ENCODE data around the gene RNF186.
"Not testable (repeated sequence)": the region's sequence is repeated elsewhere in the genome, so short reads cannot be mapped to it uniquely, and the experiment has no call there.

The RNF186 gene

DNA sequence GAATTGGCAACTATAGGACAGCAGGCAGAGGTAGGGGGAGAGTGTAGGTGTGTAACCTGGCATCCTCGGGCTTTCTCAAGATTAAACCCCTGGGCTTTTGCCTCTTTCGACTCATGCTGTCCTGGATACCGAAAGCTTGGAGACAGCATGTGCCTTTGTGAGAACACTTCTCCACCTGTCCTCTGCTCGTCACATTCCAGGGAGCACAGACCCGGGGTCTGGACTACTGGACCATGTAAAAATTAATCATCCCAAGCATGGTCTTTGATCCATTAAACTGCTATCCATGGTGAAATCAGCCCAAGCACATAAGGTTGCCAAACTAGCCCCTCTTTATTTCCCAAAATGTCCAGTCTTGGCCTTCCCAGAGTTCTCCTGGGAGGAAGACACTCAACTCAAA lies 9.0 kb upstream of the RNF186 start:
- DNase-seq = no peak

DNA sequence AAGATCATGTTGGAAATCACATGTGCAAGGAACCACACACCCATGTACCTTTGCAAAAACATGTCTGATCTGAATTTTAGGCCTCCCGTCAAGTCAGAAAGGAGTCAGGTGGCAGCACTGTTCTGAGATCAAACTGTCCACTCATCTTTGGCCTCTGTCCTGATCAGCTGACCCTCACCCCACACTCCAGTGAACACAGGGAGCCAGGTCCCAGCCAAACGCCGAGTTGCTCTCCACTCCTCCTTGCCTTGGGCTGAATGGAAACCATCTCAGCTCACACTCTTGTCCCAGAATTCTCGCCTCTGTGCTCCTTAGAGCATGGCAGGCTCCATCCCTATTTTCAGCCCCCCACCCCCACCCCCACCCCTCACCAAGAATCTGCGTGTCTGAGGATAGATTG lies 4.6 kb upstream of the RNF186 start:
- DNase-seq = no peak

DNA sequence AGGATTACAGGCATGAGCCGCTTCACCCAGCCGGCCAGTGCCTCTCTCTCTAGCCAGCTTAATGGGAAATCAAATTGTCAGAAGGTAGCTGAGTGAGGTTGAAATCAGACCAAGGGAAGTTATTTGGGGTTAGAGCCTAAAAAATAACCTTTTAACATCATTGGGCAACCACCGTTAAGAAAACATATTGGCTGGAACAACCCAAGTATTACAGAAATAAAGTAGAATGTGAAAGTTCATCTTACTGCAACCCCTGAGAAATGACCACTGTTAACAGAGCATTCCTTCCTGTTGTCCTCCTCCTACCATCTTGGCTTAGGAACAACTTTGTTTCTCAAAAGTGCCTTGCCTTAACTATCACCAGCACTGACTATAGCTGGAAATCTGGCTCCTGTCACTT lies 3.2 kb upstream of the RNF186 start:
- DNase-seq = no peak

DNA sequence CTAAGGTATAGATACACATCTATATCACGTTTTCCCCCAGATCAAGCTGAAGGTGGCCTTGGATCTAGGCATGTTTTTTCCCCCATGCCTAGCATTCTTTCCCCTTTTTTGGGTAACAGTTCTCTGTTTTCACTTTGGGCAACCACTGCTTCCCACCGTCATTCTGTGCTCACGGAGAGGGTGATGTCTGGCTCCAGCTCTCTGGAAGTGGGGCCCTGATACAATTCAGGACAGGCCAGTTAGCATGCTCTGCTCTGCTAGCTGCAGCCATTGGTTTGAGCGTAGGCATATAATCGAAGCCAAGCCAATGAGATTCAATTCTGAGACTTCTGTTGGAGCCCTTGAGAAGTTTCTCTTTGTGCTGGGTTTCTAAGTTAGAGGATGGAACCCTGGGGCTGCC lies 2.1 kb upstream of the RNF186 start:
- DNase-seq = no peak

DNA sequence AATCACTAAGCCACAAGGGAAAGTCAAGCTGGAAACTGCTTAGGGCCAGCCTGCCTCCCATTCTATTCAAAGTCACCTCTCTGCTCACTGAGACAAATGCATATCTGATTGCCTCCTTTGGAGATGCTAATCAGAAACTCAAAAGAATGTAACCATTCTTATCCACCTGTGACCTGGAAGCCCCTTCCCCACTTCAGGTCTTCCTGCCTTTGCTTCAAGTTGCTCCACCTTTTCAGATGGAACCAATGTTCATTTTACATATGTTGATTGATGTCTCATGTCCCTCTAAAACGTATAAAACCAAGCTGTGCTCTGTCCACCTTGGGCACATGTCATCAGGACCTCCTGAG lies 1.6 kb upstream of the RNF186 start:
- not testable (repeated sequence) for DNase-seq

DNA sequence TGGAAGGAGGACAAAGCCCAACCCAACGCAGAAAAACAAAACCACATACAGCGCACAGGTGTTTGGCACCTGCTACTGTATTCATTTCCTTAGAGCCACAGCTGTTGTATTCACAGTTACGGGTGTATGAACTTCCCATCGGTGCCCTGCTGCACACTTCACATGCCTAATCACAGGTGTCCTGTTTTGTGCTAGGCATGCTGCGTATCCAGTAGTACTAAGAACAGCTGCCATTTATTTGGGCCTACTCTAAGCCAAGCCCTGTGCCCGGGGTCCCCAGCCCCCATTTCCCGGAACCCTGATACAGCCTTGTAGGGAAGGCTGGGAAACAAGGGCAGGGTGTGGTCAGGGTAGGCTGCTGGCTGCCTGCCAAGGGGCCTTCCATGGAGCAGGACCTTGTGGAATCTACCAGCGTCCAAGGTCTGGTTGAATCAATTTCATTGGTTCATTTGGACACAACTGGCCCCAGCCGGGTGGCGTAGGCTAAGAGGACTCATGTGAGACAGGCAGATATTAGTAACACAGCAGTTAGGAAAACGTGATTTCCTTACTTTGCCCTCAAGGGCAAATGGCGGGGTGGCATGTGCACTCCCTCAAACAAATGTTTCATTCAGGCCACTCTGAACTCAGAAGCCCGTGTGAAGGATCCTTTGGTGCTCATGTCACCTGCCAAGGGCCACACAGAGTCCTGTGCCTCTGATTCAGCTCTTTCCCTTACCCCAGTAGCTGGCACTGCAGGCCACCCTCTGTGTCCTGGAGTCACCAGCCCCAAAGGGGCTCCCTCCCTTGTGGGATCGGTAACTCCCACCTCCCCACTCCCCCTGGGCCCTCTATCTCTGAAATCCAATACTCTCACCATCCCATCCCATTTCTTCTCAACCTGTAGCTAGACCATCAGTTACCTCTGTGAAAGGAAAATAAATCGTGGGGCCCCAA lies 986 bp upstream of the RNF186 start:
- DNase-seq = no peak

DNA sequence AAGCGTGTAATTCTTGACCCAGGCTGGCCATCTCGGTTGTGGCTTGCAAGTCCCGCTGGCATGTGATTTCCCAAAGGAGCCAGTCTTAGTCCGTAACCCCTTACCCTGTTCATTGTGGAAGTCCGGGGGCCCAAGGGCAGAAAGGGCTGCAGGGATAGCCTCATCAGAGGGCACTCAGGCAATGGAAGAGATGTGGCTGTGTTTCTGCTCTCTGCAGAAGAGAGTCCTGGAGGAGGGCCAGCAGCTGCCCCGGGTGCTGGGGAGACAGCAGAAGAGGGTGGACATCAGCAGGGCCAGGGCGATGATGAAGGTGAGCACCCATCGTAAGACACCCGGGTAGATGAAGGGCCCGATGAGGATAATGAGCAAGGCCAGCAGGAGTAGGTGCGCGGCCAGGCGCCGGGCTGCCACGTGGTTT lies 830 bp downstream of the RNF186 start:
- no peak for DNase-seq

DNA sequence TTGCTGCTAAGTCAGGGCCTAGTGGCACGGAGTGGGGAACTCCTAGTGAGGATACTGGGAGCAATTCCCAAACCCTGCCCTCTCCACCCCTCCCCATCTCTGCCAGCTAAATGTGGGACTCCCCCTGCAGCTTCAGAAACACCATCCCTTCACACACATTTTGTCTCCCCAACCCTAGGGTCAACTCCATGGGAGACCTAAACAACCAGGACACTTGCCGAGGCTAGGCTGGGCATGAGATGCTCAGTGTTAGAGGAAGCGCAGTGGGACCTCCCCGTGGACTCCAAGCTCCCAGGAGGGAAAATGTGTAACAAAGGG lies 1.5 kb downstream of the RNF186 start:
- no peak for DNase-seq

DNA sequence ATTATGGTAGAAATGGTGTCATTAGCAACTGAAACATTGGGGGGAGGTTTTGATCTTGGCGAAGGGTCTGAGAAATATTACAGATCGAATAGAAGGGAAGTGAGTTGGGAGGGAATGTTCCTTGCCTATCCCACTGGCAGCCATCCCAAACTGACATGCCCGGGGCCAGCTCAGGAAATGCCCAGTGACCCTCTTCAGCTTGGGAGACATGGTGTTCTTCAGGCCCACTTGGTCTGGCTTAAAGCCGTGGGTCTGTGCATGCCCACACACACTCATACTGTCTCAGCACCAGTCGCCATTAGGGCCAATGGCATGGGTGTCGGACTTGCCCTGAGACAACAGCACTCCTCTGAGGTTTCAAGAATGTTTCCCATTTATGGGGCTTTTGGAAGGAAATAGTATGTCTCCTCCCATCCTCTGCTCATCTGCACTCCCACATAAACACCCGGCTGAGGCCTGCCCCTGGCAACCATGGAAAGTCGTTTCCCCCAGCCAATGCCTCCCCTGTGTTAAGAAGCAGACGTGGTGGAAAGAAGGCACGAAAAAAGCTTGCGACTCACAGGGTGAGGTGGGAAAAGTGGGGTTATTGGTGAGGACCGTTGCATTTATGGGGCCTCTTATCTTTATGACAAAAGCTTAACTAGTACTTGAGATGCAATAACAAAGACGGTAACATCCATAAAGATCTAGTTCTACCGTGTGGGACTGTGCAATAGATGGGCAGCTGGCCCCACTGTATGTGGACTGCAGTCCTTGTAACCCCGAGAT lies 2.0 kb downstream of the RNF186 start:
- DNase-seq = no peak

DNA sequence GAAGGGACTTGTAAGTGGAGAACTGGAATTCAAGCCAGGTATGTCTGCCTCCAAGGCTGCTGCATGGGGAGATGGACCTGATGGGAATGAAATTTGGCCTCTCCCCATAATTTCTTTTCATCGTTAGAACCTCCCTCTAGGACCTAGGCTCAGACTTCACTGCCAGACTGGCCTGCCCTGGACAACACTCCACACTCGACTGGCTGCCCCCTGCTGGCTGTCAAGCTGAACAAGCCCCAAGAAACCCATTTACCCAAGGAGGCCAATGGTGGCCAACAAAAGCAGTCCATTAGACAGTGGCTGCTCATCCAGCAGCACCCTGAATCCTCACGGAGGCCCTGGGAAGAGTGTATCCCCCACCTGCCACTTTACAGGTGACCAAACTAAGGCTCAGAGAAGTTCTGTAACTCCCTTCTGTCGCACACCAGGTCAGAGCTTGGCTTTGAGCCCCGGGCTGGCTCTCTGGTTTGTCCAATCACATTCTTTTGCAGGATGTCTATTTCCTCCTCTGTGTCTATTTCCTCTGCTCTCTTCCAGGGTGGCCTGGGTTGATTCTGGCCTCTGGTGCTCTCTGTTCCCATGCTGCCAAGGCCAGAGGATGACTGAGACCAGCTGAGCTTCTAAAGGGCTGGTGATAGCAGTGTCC lies 3.8 kb downstream of the RNF186 start:
- DNase-seq = peak; percentile 13

DNA sequence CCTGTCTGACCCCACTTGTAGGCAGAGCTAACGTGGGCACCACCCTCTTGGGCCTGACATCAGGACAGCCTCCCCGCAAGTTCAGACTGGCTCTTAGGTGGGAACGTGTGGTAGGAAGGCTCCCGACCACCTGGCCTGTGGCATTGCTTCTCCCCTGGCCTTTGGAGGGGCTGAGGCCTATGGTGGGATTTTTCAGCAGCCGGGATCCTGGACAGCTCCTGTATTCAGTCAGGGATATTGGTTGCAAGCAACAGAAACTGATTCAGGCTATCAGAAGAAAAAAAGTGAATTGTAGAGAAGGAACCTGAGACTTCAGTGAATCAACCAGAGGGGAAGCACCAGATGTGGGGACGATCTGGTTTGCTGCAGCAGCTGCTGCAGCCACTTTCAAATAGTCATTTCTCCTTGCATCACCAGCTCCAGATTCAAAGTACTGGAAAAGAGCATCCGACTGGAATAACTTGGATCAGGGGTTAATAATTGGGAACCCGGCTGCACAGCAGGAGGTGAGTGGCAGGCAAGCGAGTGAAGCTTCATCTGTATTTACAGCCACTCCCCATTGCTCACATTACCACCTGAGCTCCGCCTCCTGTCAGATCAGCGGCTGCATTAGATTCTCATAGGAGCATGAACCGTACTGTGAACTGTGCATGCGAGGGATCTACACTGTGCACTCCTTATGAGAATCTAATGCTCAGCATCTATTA lies 5.9 kb downstream of the RNF186 start:
- no peak for DNase-seq

DNA sequence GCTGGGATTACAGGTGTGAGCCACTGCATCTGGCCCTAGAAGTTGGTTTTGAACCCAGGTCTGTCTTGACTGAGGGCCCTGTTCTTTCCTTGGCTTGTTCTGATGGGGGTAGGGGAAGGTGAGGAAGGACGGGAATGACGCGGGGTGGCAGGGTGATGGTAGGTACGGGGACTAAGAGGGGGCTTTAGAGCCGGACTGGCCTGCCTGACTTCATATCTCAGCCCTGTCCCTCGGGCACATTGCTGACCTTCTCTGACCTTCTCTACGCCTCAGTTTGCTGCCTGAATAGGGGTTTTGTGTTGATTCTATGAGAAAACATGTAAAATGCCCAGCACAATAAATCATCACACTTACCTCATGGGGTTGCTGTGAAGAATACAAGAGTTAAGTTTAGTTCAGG lies 6.7 kb downstream of the RNF186 start:
- DNase-seq = no peak

DNA sequence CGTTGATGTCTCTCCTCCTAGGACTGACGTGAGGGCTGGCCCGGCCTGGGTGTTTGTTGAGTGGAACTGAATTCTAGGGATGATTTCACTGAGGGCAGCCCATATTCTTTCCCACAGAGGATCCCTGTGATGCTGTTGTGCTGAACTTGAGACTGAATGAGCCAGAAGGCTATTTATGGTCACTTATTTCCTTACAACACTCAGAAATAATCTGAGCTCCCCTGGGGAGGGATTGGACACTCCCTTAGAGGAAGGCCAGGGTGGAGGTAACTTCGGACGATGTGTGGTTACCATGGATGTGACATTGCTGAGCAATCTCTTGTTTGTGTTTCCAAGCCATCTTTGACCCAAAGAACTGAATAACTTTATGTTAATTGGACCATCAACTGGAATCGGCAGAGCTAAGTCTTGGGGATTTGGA lies 10.2 kb downstream of the RNF186 start:
- DNase-seq = no peak

DNA sequence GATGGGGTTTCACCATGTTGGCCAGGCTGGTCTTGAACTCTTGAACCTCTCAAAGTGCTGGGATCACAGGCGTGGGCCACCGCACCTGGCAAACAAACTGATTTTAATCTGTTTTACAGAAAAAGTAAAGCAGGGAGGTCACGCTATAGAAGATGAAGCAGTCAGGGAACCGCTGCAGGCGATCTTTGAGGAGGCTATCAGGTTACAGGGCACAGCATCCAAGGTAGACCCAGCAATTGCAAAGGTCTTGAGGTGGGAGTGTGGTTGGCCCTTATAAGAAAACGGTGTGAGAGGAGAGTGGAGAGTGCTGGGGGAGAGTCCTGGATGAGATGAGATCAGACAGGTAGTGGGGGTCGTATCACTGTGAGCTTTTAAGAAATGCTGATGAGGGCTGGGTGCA lies 12.8 kb downstream of the RNF186 start:
- DNase-seq = no peak

DNA sequence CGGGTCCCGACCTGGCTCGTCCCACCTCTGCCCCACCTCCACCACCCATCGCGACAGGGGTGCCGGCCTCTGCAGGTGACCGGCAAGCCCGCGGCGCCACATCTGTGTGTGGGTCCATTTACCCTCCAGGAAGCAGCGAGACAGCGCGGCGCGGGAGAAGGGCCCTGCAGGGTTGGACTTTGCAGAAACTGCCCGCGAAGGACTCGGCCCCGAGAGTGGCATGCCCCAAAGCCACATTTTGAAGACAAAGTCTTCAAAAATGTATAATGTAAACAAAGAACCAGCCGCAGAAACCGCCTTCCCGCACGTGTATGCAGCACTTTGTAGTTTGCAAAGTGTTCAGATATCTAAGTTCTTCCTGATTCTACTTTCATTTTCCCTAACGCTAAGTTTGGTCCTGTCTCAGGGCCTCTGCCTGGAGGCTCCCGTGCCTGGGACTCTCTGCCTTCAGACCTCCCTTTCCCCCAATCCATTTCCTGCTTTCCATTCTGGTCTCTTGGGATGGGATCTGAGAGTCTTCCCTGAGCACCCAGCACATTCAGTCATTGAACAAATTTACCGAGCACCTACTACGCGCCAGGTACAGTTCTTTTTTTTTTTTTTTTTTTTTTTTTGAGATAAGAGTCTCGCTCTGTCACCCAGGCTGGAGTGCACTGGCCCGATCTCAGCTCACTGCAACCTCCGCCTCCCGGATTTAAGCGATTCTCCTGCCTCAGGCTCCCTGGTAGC lies 14.8 kb downstream of the RNF186 start:
- DNase-seq = peak; percentile 20

DNA sequence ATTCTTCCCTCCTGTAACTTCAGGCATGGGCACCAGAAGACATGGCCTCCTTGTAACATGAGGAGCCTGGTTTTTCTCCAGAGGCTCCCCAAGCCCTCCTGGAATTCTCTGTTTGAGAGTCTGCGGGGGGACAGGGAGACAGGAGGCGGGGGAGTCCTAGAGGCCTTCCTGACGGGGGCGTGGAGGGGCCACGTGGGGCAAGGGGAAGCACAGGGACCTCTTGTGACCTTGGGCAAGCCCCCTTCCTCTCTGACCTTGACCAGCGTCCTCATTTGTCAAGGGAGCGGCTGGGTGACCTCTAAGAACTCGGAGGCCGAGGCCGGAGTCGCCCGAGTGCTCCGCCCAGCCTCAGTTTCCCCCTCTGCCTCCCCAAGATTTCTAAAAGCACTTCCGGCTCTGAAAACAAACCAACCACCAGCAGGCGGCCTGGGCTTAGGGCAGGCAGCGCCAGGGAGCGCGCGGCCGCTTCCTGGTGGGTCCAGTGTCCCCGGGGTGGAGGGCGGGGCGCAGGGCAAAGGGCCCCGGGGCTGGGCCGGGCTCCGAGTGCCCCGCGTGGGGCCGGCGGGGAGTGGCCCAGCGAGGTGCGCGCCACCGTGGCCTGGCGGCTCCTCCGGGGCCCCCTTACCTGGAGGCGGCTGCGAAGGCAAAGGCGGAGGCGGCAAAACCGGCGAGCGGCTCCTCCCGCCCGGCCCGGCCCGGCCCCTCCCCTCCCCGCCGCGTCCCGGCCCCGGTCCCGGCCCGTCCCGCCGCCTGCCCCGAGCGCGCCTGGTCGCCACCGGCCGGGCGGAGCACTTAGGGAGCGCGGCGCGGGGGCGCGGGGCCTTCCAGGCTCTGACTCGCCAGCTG lies 15.6 kb downstream of the RNF186 start, which contains the start of gene TMCO4:
TSS of gene TMCO4 (minus strand) at position 687 of the 846 bp plus-strand sequence. CDS start 19,158 bp downstream, outside the sequence.
- DNase-seq = peak; percentile 27

DNA sequence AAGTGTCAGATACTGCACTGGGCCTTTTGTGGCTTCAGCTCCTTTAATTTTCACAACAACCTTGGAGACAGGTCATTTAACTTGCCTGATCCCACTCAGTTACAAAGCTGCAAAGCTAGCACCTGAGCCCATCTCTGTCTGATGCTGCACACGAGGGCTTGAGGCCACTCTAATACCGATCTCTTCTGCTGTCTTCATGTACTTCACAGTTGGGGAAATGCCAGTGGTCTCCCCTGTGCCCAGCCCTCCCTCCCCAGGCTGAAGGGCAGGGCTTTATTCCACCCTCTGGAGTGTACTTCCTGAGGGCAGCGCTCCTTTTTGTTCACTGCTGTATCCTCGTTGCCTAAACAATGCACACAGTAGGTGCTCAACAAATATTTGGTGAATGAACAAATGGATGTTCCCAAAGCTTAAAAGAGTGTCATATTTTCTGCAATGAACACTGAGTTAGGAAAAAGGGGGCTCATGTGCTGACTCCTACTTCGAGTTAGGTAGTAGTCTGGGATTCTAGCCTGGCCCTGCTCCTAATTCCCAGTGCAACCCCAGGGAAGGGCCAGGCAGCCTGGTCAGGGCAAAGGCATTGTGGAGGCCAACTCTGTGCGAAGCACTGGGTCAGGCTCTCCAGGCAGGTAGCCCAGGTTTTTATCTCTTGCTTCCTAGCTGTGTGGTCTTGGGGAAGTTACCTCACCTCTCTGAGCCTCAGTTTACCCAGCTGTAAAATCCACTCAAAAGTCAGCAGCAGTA lies 16.4 kb downstream of the RNF186 start:
- no peak for DNase-seq

DNA sequence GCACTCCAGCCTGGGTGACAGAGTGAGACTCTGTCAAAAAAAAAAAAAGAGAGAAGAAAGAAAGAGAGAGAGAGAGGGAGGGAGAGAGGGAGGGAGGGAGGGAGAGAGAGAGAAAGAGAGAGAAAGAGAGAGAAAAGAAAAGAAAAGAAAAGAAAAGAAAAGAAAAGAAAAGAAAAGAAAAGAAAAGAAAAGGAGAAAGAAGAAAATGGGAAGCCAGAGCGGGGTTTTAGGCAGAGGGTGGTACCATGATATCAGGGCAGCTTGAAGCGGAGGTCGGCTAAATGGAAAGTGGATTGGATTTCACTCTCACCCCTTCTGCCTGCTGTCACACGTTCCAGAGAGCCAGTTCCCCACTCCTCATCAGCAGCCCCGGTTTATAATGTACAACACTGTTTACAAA lies 17.3 kb downstream of the RNF186 start:
- DNase-seq = no peak

DNA sequence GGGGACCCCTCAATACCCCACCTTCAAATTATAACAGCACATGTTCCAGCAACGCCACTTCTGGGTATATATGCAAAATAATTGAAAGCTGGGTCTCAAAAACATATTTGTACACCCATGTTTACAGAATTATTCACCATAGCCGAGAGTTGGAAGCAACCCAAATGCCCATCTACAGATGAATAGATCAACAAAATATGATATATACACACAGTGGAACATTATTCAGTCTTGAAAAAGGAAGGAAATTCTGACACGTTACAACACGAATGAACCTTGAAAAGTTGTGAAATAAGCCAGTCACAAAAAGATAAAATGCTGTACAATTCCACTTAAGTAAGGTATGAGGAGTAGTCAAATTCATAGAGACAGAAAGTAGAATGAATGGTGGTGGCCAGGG lies 20.5 kb downstream of the RNF186 start:
- DNase-seq = no peak

DNA sequence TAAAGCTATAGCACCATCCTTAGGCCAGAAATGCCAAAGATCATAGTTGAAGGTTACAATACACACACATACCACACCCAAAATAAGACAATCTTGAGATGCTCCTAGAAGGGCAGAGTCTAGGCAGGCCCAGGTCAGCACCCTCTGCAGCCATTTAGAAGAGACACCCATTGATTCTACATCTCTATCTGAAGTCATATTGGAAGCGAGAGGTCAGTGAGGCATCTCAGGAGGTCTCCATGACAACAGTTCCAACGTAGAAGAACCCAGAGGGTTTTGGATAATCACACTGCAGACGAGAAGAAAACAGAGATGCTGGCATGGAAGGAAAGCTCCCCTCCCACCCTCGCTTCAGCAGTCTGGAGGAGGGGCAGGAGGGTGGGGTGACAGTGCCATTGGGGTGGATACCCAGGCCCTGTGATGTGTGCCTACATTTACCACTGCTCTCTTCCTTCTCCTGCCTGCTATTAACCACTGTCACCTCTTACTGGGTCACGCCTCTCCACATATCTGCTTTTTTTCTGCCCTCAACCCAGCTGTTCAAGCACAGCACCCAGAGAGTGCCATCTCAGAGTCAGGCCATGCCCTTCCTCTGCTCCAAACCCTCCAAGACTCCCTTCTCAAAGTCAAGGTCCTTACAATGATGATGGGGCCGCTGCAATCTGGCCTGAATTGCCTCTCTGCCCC lies 21.6 kb downstream of the RNF186 start:
- no peak for DNase-seq
